ENCODE results near the gene SPRED2. TPM values are rescaled to one million over a fixed set of nuclear protein-coding genes. Genes with fewer than 3 reads are reported as not detected.

Gene SPRED2
- total and polyA plus RNA-seq, 12 donors, result 10.2 to 20.7 (median 17.0) TPM

DNA sequence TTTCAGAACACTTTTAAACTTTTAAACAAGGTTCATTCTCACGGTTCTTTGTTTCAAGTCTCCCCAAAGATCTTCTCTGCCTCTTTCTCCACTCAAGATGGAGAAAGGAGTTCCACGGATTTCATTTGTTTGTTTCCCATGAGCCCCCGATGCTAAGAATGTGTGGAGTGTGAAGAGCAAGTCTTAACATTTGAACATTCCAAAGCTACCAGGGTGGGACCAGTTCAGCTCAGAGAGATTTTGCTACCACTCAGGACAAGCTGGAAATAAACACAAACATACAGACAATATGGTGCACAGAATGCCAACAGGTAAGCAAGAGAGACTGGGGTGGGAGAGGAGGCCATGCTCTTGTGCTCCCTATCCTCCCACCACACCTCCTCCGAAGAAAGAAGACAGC is 56.7 kb downstream of the SPRED2 start:
- Histone ChIP-seq H3K4me3 (no peak overlapping the region), H3K27me3 (no peaks in the 10 kb centered on the region), H3K9me3 (no peaks in the 10 kb centered on the region), H3K27ac (no peak overlapping the region), H3K36me3 (peaks cover 0 to 7% (median 0%) of the 10 kb centered on the region in 9 donors), H3K4me1 (peaks cover 2 to 82% (median 49%) of the 10 kb centered on the region in 9 donors)
- intact Hi-C loops (cut with DNase I), result no loop called here
- TF ChIP-seq, protein P1, sequence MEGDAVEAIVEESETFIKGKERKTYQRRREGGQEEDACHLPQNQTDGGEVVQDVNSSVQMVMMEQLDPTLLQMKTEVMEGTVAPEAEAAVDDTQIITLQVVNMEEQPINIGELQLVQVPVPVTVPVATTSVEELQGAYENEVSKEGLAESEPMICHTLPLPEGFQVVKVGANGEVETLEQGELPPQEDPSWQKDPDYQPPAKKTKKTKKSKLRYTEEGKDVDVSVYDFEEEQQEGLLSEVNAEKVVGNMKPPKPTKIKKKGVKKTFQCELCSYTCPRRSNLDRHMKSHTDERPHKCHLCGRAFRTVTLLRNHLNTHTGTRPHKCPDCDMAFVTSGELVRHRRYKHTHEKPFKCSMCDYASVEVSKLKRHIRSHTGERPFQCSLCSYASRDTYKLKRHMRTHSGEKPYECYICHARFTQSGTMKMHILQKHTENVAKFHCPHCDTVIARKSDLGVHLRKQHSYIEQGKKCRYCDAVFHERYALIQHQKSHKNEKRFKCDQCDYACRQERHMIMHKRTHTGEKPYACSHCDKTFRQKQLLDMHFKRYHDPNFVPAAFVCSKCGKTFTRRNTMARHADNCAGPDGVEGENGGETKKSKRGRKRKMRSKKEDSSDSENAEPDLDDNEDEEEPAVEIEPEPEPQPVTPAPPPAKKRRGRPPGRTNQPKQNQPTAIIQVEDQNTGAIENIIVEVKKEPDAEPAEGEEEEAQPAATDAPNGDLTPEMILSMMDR (IDR thresholded peaks at IDR 0.05), result no peak
- no peak for ATAC-seq
- DNase-seq, result no peak
- WGBS, 2 donors, result 87 to 89% methylated on average over 4 of the region's 4 CpGs

DNA sequence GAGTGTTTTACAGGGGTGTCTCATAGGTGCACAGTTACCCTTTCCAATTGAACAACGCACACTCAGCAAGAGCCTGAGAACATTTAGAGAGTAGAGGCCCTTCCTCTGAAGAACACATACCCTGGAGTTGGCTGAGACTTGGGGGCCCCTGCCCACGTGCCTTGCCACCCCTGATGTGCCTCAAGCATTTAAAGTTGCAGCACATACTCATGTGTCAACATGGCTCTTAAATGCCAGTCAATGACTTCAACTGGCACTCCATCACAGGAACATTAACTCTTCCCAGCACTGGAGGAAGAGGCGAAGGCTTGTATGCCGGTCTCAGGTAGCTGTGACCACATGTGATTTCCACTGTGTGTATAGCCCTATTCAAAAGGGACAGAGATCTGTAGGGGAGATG is 57.4 kb downstream of the SPRED2 start:
- Histone ChIP-seq H3K36me3 (peaks cover 0 to 7% (median 0%) of the 10 kb centered on the region in 9 donors), H3K9me3 (no peaks in the 10 kb centered on the region), H3K4me3 (no peak overlapping the region), H3K4me1 (peaks cover 2 to 82% (median 55%) of the 10 kb centered on the region in 9 donors), H3K27me3 (no peaks in the 10 kb centered on the region), H3K27ac (no peak overlapping the region)
- TF ChIP-seq, protein P1 (IDR thresholded peaks at IDR 0.05), result no peak
- WGBS, 2 donors, result 86 to 97% methylated on average over 4 of the region's 4 CpGs
- ATAC-seq (no peak), DNase-seq (no peak)
- intact Hi-C loops (cut with DNase I), result loop anchor here in 1 of 10 donors (5.0 kb wide), 1 partner anchor 57 kb away; the partner anchor contains the start of gene SPRED2

DNA sequence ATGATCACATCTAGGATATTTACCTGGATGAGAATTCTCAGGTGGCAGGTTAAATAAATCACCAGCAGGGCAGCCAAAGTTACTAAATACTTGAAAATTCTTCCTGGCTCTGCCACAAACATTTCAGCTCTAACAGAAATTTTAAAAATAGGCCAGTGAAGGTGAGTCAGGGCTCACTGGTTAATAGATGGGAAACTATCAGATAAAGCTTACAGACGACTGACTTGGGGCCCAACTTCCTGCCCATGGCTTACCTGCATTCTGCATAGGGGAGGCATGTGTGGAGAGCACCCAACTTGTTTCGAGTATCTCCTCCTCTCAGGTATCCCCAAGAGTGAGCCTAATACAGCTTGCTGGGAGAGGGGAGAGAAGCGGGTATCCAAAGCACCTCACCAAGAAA is 57.8 kb downstream of the SPRED2 start:
- DNase-seq, result no peak
- H3K27me3 ChIP-seq, result no peaks in the 10 kb centered on the region
- peaks cover 0 to 7% (median 0%) of the 10 kb centered on the region in 9 donors for H3K36me3 ChIP-seq
- 78 to 80% methylated on average over 3 of the region's 3 CpGs for WGBS, 2 donors
- ATAC-seq, result no peak
- no peak overlapping the region for H3K4me3 ChIP-seq
- no peaks in the 10 kb centered on the region for H3K9me3 ChIP-seq
- intact Hi-C loops (cut with DNase I), result loop anchor here in 1 of 10 donors (5.0 kb wide), 1 partner anchor 58 kb away; the partner anchor contains the start of gene SPRED2
- TF ChIP-seq, protein P1 (IDR thresholded peaks at IDR 0.05), result no peak
- peaks cover 2 to 83% (median 55%) of the 10 kb centered on the region in 9 donors for H3K4me1 ChIP-seq
- no peak overlapping the region for H3K27ac ChIP-seq

DNA sequence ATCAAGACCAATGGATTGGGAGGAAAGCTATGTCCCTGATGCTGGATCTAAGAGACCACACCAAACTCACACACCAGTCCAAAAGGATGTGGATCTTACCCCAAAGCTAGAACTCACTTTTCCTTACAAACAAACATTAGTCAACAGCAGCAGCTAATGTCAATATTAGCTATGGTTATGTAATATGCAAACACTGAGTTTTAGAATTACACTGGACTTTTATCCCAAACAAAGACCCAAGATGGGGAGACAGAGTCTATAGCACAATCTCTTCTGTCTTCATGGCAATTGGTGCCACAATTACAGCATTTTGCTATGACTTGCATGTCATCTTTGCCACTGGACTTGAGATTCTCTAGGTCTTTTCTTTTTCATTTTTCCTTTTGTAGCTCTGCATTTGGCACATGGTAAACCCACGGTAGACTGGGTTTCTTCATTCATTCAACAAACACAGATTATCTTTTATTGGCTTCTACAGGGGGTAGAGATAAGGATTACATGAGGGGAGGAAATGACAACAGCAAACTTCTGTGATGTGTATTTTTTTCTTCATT is 59.0 kb downstream of the SPRED2 start:
- no peaks in the 10 kb centered on the region for H3K27me3 ChIP-seq
- intact Hi-C loops (cut with DNase I), result loop anchor here in 1 of 10 donors (5.0 kb wide), 1 partner anchor 59 kb away; the partner anchor contains the start of gene SPRED2
- H3K4me3 ChIP-seq, result no peak overlapping the region
- H3K4me1 ChIP-seq, result peaks cover 2 to 76% (median 55%) of the 10 kb centered on the region in 9 donors
- H3K9me3 ChIP-seq, result no peaks in the 10 kb centered on the region
- TF ChIP-seq, protein P1 (IDR thresholded peaks at IDR 0.05), result no peak
- WGBS, 2 donors, result 67% methylated on average over 1 of the region's 1 CpG
- DNase-seq (no peak), ATAC-seq (no peak)
- peaks cover 0 to 7% (median 0%) of the 10 kb centered on the region in 9 donors for H3K36me3 ChIP-seq
- no peak overlapping the region for H3K27ac ChIP-seq
